Epithelial cell of proximal tubule (primary cell): ENCODE data around the gene KCNG1. TPM values are rescaled to one million over a fixed set of nuclear protein-coding genes. Genes with fewer than 3 reads are reported as not detected.

Source experiments
- DNase-seq: peaks from one replicate; pipeline ENCODE4 v3.0.0-alpha.2; 2011; ENCODE audit warnings: low read depth
- H3K4me3 ChIP-seq: 2 replicates; pipeline ENCODE4 v1.5.1; 2011; ENCODE audit warnings: low read depth, mild to moderate bottlenecking, low read length
- total RNA-seq: library from RNA; depleted of rRNA; stranded (reverse); fragments of >200 nt; gene quantifications from 2 replicates; pipeline ENCODE4 v1.2.3, GENCODE V29; 2015
- TF ChIP-seq, protein P1 (sequence below): conservative IDR thresholded peaks from 2 replicates; pipeline ENCODE4 v1.5.1; 2012; ENCODE audit warnings: low read depth, mild to moderate bottlenecking, low read length

The KCNG1 gene
- total RNA-seq, 1 donor from 2014 or later = 10.5 TPM

DNA sequence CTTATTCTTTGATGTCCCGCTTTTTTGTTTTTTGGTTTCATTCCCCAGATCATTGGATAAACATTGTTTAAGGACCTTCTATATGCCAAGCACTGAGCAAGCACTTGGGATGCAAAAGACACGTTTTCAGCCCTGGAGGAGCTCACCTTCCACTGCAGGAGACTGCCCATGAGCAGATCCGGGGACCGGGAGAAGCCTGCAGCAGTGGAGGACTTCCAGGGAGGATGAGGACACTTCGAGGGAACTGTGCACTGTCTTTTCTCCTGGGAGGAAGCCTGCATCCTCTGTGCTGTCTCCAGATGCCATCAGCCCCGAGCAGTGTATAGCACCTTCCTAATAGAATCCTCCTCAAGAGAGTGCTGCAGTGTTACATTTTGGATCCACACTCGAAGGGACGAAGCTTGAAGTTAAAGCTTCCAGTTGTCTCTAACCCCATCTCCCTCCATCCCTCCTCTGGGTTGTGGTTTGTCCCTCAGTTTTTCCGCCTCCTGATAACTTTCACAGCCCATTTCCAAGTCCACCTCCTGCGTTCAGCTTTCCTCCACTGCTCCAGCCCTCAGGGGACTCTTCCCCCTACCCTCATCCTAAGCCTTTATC, 5.8 kb upstream of the KCNG1 start:
- TF ChIP-seq, protein P1, sequence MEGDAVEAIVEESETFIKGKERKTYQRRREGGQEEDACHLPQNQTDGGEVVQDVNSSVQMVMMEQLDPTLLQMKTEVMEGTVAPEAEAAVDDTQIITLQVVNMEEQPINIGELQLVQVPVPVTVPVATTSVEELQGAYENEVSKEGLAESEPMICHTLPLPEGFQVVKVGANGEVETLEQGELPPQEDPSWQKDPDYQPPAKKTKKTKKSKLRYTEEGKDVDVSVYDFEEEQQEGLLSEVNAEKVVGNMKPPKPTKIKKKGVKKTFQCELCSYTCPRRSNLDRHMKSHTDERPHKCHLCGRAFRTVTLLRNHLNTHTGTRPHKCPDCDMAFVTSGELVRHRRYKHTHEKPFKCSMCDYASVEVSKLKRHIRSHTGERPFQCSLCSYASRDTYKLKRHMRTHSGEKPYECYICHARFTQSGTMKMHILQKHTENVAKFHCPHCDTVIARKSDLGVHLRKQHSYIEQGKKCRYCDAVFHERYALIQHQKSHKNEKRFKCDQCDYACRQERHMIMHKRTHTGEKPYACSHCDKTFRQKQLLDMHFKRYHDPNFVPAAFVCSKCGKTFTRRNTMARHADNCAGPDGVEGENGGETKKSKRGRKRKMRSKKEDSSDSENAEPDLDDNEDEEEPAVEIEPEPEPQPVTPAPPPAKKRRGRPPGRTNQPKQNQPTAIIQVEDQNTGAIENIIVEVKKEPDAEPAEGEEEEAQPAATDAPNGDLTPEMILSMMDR = no peak
- H3K4me3 ChIP-seq = no peak overlapping the region
- DNase-seq = no peak

DNA sequence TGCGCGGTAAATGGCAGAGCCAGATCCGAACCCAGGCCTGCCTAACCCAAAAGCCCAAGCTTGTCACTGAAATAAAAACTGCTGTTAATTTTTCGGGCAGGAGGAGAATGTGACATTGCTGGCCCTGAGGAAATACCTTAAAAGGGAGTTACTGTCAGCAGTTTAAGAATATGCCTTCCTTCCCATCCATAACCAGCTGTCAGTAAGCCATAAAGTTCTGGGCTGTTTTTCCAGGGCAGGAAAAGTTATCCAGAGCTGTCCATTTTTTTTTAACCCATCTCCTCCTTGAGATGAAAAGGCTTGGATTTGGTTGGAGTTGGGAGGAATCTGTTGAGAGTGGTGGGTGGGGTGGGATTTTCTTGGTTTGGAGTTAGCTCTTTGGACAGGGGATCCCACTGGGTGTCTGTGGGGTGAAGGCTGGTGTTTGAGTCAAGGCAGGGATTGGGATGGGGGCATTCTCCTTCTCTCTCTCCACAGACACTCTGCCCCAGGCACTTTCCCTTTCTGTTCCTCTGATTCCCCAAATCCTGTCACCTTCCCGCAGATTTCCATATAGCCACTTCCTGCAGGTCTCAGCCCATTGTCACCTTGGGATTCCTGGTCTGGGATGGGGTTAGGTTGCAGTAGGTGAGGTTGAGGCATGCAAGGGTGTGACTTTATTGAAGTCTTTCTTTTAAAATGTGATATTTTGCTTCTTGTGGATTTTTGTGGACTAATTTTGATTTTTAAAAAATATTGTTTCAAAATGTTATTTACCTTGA, 4.3 kb upstream of the KCNG1 start:
- DNase-seq = no peak
- TF ChIP-seq, protein P1 = no peak
- no peak overlapping the region for H3K4me3 ChIP-seq

DNA sequence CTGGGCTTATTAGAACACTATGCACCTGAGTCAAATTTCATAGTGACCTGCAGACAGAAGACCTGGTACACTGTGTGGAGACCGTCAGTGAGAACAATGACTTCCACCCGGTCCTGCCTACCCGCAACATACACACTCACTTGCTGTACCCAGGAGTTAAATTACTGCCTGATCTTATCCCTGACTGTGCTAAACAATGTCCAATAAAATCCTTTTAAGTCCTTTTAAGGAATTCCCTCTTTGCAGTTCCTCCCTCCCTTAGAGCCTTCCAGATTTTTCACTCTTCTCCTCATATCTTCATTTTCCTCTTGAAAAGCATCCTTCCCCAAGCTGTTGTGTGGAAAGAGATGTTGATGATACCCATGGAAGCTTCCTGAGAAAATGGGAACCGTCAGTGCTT, 3.4 kb upstream of the KCNG1 start:
- no peak overlapping the region for H3K4me3 ChIP-seq
- no peak for DNase-seq
- TF ChIP-seq, protein P1 = no peak

DNA sequence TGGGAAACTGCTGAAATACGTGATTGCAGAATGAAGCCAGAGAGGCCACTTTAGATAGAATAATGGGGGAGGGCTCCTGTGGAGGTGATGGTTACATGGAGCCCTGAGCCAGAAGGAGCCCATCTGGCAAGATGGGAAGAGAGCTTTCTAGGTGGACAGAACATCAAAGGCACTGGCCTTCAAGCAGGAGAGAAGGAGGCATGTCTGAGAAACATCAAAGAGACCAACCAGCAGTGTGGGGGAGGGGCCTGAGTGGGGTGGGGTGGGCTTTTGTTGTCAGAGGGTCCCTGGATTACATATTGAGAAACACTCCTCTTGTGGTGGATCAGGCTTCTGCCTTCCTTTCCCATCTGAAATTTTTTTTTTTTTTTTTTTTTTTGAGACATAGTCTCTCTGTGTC, 1.9 kb upstream of the KCNG1 start:
- TF ChIP-seq, protein P1 = no peak
- no peak for DNase-seq
- H3K4me3 ChIP-seq = no peak overlapping the region

DNA sequence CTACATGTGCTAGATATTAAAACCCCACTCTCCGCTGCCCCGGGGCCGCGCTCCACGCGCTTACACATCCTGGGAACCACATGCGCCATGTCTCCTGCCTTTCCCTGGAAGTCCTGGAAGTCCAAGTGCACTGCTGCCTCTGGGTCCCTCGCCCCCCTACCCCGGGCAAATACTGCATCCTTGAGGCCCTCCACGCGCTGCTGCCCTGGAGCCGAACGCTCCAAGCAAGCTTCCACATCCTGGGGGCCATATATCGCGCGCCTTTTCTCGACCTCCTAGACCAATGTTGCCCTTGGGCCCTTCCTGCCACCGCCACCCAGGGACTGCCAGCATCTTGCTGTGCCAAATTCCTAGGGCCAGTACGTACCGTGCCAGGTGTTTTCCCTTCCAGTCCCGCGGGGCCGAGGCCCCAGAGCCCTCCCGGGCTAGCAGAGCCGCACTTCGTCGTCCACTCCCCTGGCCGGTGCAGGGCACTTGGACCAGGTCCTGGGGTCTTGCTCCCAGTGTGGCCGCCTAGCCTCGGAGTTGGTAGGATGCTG, 779 bp upstream of the KCNG1 start:
- H3K4me3 ChIP-seq = no peak overlapping the region
- DNase-seq = no peak
- TF ChIP-seq, protein P1 = no peak

DNA sequence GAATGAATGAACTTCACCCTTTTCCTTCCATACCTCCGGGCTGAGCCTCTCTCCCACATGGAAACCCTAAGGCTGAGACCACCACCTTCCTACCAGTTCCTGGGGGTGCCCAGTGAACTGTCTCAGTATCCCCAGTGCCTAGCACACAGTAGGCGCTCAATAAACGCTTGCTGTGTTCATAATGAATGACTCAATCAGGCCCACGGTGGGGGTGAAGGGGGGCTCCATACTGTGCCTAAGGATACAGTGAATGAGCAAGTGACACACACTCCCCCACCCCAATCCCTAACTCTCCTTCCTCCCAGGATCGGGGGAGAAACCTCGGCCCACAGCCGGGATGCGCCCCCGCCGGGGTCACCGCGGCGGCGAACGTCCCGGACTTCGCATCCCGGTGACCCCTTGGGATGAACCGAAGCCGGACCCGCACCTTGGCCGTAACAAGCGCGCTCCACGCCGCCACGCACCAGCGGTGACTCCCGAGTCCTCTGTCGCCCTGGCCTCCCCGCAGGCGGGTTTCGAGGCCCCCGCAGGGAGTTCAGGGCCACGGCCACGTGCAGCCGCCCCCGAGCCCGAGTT, 592 bp downstream of the KCNG1 start:
- DNase-seq = no peak
- H3K4me3 ChIP-seq = peak overlapping the region; percentile 34
- TF ChIP-seq, protein P1 = no peak
